ENCODE measurements around the gene DNAJC13. TPM values are rescaled to one million over a fixed set of nuclear protein-coding genes. Genes with fewer than 3 reads are reported as not detected.
"Not testable (repeated sequence)": the region's sequence is repeated elsewhere in the genome, so short reads cannot be mapped to it uniquely, and the experiment has no call there.

Gene DNAJC13
- total and polyA plus RNA-seq, 2 of the 8 experiments (the other 6 are each of a cell fraction or from before 2014, with no cell fraction given) = 7.9 to 28.8 TPM

GRCh38 chr3:132396776-132397175 lies 20.5 kb upstream of the DNAJC13 start:
- not testable (repeated sequence) for H2BK15ac ChIP-seq (ENCODE audit: low read length); H3K18ac ChIP-seq (ENCODE audit: extremely low read depth, low read length); H3K27ac ChIP-seq (ENCODE audit: low read depth, low read length); FAIRE-seq; H3K23ac ChIP-seq (ENCODE audit: insufficient read length); H3K4me1 ChIP-seq (replicated peaks in 1 of 4; ENCODE audit: control insufficient read depth in 3 of 4, insufficient read depth in 4 of 4, low read length in 3 of 4); H3K14ac ChIP-seq (ENCODE audit: insufficient read length); H3K9ac ChIP-seq (replicated peaks in 1 of 4; ENCODE audit: extremely low read depth in 1 of 4, low read depth in 3 of 4, low read length in 3 of 4); H3K56ac ChIP-seq (replicated peaks; ENCODE audit: insufficient read length, low read depth, low read length); H2BK120ac ChIP-seq (replicated peaks; ENCODE audit: low read depth, low read length); DNase-seq (ENCODE audit: low read depth in 1 of 2, low spot score in 2 of 2); H2BK5ac ChIP-seq (ENCODE audit: low read depth, low read length); H3K4me2 ChIP-seq (ENCODE audit: insufficient read depth in 1 of 2, low read depth in 2 of 2, low read length in 2 of 2); H4K91ac ChIP-seq (replicated peaks; ENCODE audit: insufficient read length, low read length); H3K36me3 ChIP-seq (ENCODE audit: control insufficient read depth in 2 of 4, insufficient read depth in 4 of 4, low read length in 3 of 4); H3K4me3 ChIP-seq (ENCODE audit: extremely low read depth in 1 of 4, insufficient read depth in 2 of 4, low read depth in 3 of 4, low read length in 4 of 4); H3K23me2 ChIP-seq (ENCODE audit: low read depth, low read length); H3K4ac ChIP-seq (replicated peaks; ENCODE audit: insufficient read length, low read depth, low read length); H3K27me3 ChIP-seq (replicated peaks in 1 of 4; ENCODE audit: control insufficient read depth in 3 of 4, extremely low read depth in 1 of 4, insufficient read depth in 3 of 4, low read length in 3 of 4); H4K20me1 ChIP-seq (replicated peaks in 1 of 2; ENCODE audit: control insufficient read depth in 1 of 2, insufficient read depth in 2 of 2, low read length in 2 of 2); H3K9me3 ChIP-seq (ENCODE audit: insufficient read depth in 2 of 2, low read depth in 1 of 2, low read length in 1 of 2); H2AFZ ChIP-seq (ENCODE audit: low read length); H4K8ac ChIP-seq (ENCODE audit: extremely low read depth, insufficient read depth, low read length); H2AK5ac ChIP-seq (ENCODE audit: low read depth, low read length); H2BK20ac ChIP-seq (ENCODE audit: low read length); H4K5ac ChIP-seq (ENCODE audit: insufficient read length, low read depth, low read length); H2BK12ac ChIP-seq (ENCODE audit: low read depth, low read length); H3K79me1 ChIP-seq (ENCODE audit: low read depth, low read length); H3K79me2 ChIP-seq (ENCODE audit: control insufficient read depth in 1 of 2, insufficient read depth in 2 of 2, low read length in 2 of 2)
- POLR2A ChIA-PET (ENCODE audit: partially characterized antibody) = interaction anchor here (0.7 to 6.2 kb wide), 5 partner anchors 15 to 155 kb away, joined by 3 to 32 read pairs (median 4); no protein-coding TSS in a partner anchor
- CTCF ChIA-PET (ENCODE audit: partially characterized antibody) = interaction anchor here (0.7 to 15.4 kb wide), 20 partner anchors 10 to 381 kb away, joined by 3 to 486 read pairs (median 4); partner anchors contain the start of gene DNAJC13
- WGBS, 2 experiments (ENCODE audit: extremely low coverage in 1 of 2, insufficient coverage in 1 of 2, insufficient read length in 1 of 2, insufficient replicate concordance in 2 of 2, low coverage in 1 of 2, low lambda C conversion rate in 2 of 2, missing lambda C conversion rate in 1 of 2) = 91% methylated on average over 8 of the region's 8 CpGs; no CpG with 5 or more reads in 1 of the 2 experiments
